Esophagus squamous epithelium (tissue), 5 donors: ENCODE measurements around the gene NMRK2. TPM values are rescaled to one million over a fixed set of nuclear protein-coding genes. Genes with fewer than 3 reads are reported as not detected.

Experiments used
- DNase-seq: peaks from one replicate; lab custom pipeline; 2025; lab: John Stamatoyannopoulos, UW
- H3K27ac ChIP-seq, 4 donors: fragments of 200-600 bp; sonication (generic); one replicate each; pipeline ENCODE4 v1.5.1; 2016 to 2019; ENCODE audit warnings: mild to moderate bottlenecking in 1 of 4
- H3K27me3 ChIP-seq, 4 donors: fragments of 200-600 bp; sonication (generic); 1 replicate in 3 of 4; 2 replicates in 1 of 4; pipeline versions ENCODE4 v1.5.1 to v1.6.0; 2017 to 2021; ENCODE audit warnings: antibody characterized with exemption in 1 of 4
- H3K36me3 ChIP-seq, 3 donors: fragments of 200-600 bp; sonication (generic); one replicate each; pipeline ENCODE4 v1.5.1; 2016 to 2019
- H3K4me1 ChIP-seq, 3 donors: fragments of 200-600 bp; sonication (generic); one replicate each; pipeline ENCODE4 v1.5.1; 2017 to 2019
- H3K4me3 ChIP-seq, 4 donors: fragments of 200-600 bp; sonication (generic); 1 replicate in 3 of 4; 2 replicates in 1 of 4; pipeline ENCODE4 v1.5.1; 2016 to 2019; ENCODE audit warnings: mild to moderate bottlenecking in 2 of 4, moderate library complexity in 1 of 4
- H3K9me3 ChIP-seq, 3 donors: fragments of 200-600 bp; sonication (generic); one replicate each; pipeline ENCODE4 v1.5.1; 2016 to 2019
- POLR2A ChIP-seq, 4 donors: fragments of 450-650 bp; IDR thresholded peaks; one replicate each; pipeline ENCODE4 v1.6.1; 2017; ENCODE audit warnings: antibody characterized with exemption in 4 of 4, mild to moderate bottlenecking in 4 of 4, moderate library complexity in 3 of 4
- WGBS, 2 donors: methylation state at CpG; one replicate each; pipeline ENCODE4 v1.1.5; 2018; 5-methylcytosine and 5-hydroxymethylcytosine counted together
- intact Hi-C: fragments of 100-400 bp; cut with DNase I; formaldehyde crosslinking; loops from one replicate; pipeline ENCODE4 v1.15.0; 2022
- total RNA-seq, 4 donors: library from RNA; depleted of rRNA; stranded (reverse); fragments of >200 nt; gene quantifications; one replicate each; pipeline ENCODE4 v1.1.0, GENCODE V29; 2016
- TF ChIP-seq, protein P1 (sequence below), 6 experiments: fragments of 450-650 bp in 4 of 6; fragments of 200-600 bp in 2 of 6; sonication (generic) in 2 of 6; IDR thresholded peaks; one replicate each; pipeline ENCODE4 v1.5.1; 2016 to 2019; ENCODE audit warnings: antibody characterized with exemption in 6 of 6, mild to moderate bottlenecking in 4 of 6, moderate library complexity in 4 of 6
- donor health status: DM: yes; HTN: yes; CAD: no.

The NMRK2 gene
- total RNA-seq, 4 donors from 2014 or later = not detected

GRCh38 chr19:3975637-3976087, 42.8 kb downstream of the NMRK2 start:
- no peak for DNase-seq
- H3K36me3 ChIP-seq = peaks cover 48 to 63% (median 52%) of the 10 kb centered on the region in 3 donors
- intact Hi-C loops = no loop called here
- no peaks in the 10 kb centered on the region for H3K27me3 ChIP-seq
- H3K9me3 ChIP-seq = no peaks in the 10 kb centered on the region
- H3K4me3 ChIP-seq = no peak overlapping the region
- H3K27ac ChIP-seq = no peak overlapping the region
- WGBS, 2 donors = 83 to 84% methylated on average over 11 to 14 of the region's 14 CpGs
- peaks cover 4 to 50% (median 5%) of the 10 kb centered on the region in 3 donors for H3K4me1 ChIP-seq
- TF ChIP-seq, protein P1, sequence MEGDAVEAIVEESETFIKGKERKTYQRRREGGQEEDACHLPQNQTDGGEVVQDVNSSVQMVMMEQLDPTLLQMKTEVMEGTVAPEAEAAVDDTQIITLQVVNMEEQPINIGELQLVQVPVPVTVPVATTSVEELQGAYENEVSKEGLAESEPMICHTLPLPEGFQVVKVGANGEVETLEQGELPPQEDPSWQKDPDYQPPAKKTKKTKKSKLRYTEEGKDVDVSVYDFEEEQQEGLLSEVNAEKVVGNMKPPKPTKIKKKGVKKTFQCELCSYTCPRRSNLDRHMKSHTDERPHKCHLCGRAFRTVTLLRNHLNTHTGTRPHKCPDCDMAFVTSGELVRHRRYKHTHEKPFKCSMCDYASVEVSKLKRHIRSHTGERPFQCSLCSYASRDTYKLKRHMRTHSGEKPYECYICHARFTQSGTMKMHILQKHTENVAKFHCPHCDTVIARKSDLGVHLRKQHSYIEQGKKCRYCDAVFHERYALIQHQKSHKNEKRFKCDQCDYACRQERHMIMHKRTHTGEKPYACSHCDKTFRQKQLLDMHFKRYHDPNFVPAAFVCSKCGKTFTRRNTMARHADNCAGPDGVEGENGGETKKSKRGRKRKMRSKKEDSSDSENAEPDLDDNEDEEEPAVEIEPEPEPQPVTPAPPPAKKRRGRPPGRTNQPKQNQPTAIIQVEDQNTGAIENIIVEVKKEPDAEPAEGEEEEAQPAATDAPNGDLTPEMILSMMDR (IDR thresholded peaks at IDR 0.05) = no peak
- no peak for TF ChIP-seq POLR2A (IDR thresholded peaks at IDR 0.05)

DNA sequence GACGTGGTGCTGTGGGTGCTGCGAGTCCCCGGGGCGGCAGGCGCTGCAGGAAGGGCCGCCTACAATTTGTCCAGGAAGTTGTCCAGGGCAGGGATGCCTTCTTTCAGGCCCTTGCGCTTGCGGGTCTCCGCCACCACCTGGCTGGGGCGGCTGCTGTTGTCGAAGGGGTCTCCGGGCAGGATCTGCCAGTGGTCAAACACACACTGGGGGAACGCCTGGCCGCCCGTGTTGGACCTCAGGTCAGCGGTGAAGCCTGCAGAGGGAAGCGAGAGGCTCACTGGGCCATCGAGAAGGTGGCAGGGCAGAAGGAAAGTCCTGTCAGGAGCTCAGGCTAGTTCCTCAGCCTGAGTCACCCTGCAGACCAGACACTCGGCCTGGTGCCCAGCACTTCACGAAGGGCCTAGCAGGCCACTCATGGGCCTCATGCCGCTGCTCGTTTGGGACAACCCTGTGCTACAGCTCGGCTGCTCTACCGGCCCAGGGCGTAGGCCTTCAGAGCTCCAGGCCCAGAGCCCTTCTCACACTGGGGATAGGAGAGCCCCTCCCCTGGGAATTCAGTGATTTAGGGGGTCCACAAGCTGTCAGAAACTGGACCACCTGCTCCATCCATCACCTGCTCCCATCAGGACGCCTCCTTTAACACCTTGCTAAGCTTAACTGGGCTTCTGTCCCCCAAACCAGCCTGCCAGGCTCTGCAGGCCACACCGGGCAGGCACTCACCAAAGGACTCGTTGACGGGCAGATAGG, 43.8 kb downstream of the NMRK2 start:
- Histone ChIP-seq H3K27ac (peak overlapping the region in 1 of 4 donors; percentile 39), H3K36me3 (peaks cover 58 to 73% (median 62%) of the 10 kb centered on the region in 3 donors), H3K9me3 (no peaks in the 10 kb centered on the region), H3K4me3 (no peak overlapping the region), H3K4me1 (peaks cover under 1 to 55% (median 5%) of the 10 kb centered on the region in 3 donors), H3K27me3 (no peaks in the 10 kb centered on the region)
- intact Hi-C loops = no loop called here
- 87 to 95% methylated on average over 4 to 10 of the region's 29 CpGs for WGBS, 2 donors
- TF ChIP-seq, protein P1 (IDR thresholded peaks at IDR 0.05) = no peak
- no peak for TF ChIP-seq POLR2A (IDR thresholded peaks at IDR 0.05)
- no peak for DNase-seq

DNA sequence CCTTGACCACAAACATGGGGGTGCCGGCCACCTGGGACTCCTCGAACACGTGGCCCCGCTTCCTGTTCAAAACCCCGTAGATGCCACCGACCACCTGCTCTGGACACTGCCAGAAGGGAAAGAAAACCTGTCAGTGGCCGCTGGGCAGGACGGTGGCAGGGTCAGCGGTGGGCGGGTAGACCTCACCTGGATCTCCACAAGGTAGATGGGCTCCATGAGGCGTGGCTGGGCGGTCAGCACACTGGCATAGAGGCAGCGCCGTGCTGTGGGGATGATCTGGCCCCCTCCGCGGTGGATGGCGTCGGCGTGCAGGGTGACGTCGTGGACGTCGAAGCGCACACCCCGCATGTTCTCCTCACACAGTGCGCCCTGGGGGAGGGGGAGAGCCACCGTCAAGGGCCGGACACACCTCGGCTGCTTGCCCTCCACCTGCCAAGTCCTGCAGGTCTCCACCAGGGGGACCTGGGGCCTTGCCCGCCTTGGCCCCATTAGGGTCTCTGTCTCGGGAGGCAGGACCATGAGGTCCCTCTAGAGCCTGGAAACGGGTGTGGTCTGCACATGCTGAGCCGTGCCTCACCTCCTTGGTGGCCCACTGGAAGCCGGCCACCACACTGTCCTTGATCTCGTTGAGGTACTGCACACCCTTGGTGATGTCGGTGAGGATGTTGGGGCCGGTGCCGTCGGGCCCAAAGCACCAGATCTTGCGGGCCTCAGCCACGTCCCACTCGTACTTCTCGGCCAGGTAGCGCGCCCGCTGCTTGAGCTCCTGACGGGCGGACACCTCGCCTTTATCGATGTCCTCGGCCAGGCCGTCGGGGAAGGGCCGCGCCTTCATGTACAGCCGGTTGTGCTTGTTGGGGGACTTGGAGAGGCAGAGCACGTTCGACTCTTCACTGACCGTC, 44.6 kb downstream of the NMRK2 start:
- TF ChIP-seq POLR2A (IDR thresholded peaks at IDR 0.05) = no peak
- TF ChIP-seq, protein P1 (IDR thresholded peaks at IDR 0.05) = peak in 2 of 6 experiments; percentile 11 to 36
- peaks cover 67 to 81% (median 71%) of the 10 kb centered on the region in 3 donors for H3K36me3 ChIP-seq
- H3K4me1 ChIP-seq = peaks cover 2 to 60% (median 5%) of the 10 kb centered on the region in 3 donors
- no peak overlapping the region for H3K4me3 ChIP-seq
- intact Hi-C loops = no loop called here
- no peak for DNase-seq
- peak overlapping the region in 1 of 4 donors; percentile 39 for H3K27ac ChIP-seq
- WGBS, 2 donors = 76 to 82% methylated on average over 13 to 21 of the region's 59 CpGs
- H3K9me3 ChIP-seq = no peaks in the 10 kb centered on the region
- no peaks in the 10 kb centered on the region for H3K27me3 ChIP-seq

- no peaks in the 10 kb centered on the region for H3K27me3 ChIP-seq
These were observed 45.3 kb downstream of the NMRK2 start for GRCh38 chr19:3978145-3978544.

More at GRCh38 chr19:3978145-3978544, 45.3 kb downstream of the NMRK2 start:
- no peak for DNase-seq
- Histone ChIP-seq H3K4me1 (peaks cover 8 to 67% (median 11%) of the 10 kb centered on the region in 3 donors), H3K9me3 (no peaks in the 10 kb centered on the region), H3K36me3 (peaks cover 73 to 83% (median 77%) of the 10 kb centered on the region in 3 donors), H3K27ac (no peak overlapping the region), H3K4me3 (no peak overlapping the region)
- intact Hi-C loops = no loop called here
- no peak for TF ChIP-seq POLR2A (IDR thresholded peaks at IDR 0.05)
- TF ChIP-seq, protein P1 (IDR thresholded peaks at IDR 0.05) = no peak
- 81 to 83% methylated on average over 11 to 13 of the region's 19 CpGs for WGBS, 2 donors
